Astrocyte (in vitro differentiated cells and primary cell): ENCODE data around the gene BEST1.

Experiments
- CTCF ChIP-seq: IDR thresholded peaks from 2 replicates; pipeline ENCODE4 v1.5.1; 2011; ENCODE audit warnings: low read depth, mild to moderate bottlenecking, inconsistent platforms, low read length, moderate library complexity; ENCODE audit not compliant: insufficient read depth
- EZH2 ChIP-seq: IDR thresholded peaks from 2 replicates; pipeline ENCODE4 v1.6.1; 2012; ENCODE audit warnings: mild to moderate bottlenecking, low read length, inconsistent platforms; ENCODE audit not compliant: insufficient read depth

DNA sequence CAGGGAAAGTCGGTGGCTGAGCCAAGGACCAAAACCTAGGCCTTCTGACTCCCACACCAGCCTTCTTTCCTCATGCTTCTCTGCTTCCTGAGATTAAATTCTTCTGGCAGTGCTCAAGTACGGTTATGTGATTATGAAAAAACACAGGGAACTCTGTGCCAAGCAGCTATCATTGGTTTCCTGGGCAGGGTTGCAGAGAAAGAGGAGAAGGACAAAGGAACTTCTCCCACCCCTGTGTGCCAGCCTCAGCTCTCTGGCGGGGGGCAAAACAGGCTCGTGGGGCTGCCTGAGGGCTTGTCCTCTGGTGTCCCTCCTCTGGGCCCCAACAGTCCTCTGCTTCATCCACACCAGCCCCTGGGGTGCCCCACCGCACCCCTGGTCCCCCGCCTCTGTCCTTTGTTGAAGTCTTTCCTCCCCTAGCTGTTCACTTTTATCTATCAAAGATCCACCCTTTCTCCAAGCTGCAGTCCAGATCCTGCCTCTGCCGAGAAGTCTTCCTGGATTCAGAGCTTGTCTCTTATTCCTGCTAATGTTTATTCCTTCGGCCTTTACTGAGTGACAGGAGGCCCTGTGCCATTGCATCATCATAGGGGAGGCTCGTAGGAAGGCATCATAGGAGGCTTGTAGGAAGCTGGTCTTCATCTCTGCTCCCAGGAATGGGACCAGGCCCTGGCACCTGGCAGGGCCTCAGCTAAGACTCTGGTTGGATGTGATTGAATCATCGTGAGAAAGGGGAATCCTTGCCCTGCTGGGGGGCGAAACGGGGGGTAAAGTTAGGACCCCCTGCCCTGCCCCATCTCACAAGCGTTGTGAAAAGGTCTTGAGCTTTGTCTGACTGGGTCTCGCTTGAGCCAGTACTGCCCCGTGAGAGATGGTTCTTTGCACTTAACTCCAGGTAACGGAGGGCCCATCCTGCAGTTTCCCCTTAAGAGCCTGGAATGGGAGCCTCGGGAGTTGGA is 28.8 kb downstream of the BEST1 start:
- TF ChIP-seq CTCF, result no peak
- no peak for TF ChIP-seq EZH2
